Measurements from ENCODE around the gene CREBBP.

CREBBP gene

GRCh38 chr16:3752984-3753383 lies 127.5 kb downstream of the CREBBP start:
- no peak for FAIRE-seq
- TF ChIP-seq POLR2A (IDR thresholded peaks at IDR 0.05; ENCODE audit: low read depth, low read length), result no peak

DNA sequence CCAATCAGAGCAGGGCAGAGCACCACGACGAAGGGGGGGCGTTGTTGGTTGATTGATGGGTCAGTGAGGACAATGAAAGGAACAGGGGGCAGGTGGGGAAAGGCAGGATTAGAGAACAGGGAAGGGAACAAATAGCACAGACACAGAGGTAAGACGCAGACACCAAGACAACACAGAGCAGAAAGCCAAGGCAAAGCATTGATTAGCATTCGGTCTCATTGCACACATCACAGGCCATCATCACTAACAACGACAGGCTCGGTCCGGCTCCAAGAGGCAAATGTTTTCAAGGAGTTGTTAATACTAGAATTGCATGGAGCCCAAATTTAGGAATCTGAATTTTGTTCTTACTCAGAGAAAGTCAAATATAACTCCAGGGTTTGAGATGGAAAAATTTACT lies 128.6 kb downstream of the CREBBP start:
- TF ChIP-seq POLR2AphosphoS5 (IDR thresholded peaks at IDR 0.05; ENCODE audit: low read depth, low read length) (no peak), POLR2A (IDR thresholded peaks at IDR 0.05; ENCODE audit: low read depth, low read length) (no peak), TAF1 (IDR thresholded peaks at IDR 0.05; ENCODE audit: borderline replicate concordance, low read depth, low read length) (no peak)
- FAIRE-seq (no peak), DNase-seq (ENCODE audit: insufficient read length) (no peak)

More at GRCh38 chr16:3752984-3753383, 127.5 kb downstream of the CREBBP start:
- DNase-seq (ENCODE audit: insufficient read length), result no peak

DNA sequence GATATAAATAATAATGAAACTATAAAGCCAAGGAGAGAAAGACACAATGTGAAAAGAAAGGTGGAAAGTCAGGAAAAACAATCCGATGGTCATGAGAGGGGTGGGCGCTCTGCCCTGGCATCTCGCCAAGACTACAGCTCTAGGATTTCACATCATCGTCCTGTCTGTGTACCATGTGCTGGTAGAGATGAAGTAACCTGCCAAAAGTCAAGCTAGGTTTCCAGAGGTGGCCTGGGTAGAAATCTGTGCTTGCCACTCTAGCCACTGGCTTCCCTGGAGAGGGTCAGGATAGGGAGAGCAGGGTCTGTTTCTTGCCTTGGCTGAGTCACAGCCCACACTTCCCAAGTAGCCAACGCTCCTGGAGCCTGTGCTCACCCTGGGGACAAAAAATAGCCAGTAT lies 132.2 kb downstream of the CREBBP start:
- DNase-seq (ENCODE audit: insufficient read length) (no peak), FAIRE-seq (no peak)
- TF ChIP-seq POLR2A (IDR thresholded peaks at IDR 0.05; ENCODE audit: low read depth, low read length), result no peak
- TF ChIP-seq POLR2AphosphoS5 (IDR thresholded peaks at IDR 0.05; ENCODE audit: low read depth, low read length), result no peak
- TF ChIP-seq TAF1 (IDR thresholded peaks at IDR 0.05; ENCODE audit: borderline replicate concordance, low read depth, low read length), result no peak

DNA sequence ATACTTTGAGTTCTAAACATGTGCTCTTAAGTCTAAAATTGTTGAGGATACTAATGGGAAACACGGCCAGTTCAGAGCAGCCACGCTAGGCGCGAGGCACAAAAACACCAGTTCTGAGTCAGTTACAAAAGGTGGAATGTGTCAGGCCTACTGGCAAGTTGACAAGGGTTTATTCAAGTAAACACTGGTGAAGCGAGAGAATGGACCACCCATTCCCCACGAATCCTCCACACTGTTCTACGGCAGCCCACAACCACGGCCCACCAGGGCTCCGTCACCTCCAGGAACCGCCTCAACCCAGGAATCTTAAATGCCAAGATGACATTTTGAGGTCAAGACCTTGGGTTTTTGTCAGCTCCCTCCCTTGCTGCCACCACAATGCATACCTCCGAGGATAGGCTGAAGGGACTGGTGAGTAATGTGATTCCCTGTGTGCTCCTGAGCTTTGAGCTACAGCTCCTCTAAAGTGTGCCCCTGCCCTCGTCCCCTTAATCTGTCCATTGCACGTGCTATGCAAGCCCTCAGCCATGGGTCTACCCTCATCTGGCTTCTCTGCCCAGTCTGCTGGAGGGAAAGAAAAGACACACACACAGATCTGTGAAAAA lies 134.7 kb downstream of the CREBBP start:
- DNase-seq (ENCODE audit: insufficient read length) (no peak), FAIRE-seq (no peak)
- no peak for TF ChIP-seq POLR2A (IDR thresholded peaks at IDR 0.05; ENCODE audit: low read depth, low read length)
- no peak for TF ChIP-seq TAF1 (IDR thresholded peaks at IDR 0.05; ENCODE audit: borderline replicate concordance, low read depth, low read length)

- no peak for DNase-seq (ENCODE audit: insufficient read length)
- no peak for FAIRE-seq
- no peak for TF ChIP-seq TAF1 (IDR thresholded peaks at IDR 0.05; ENCODE audit: borderline replicate concordance, low read depth, low read length)
- TF ChIP-seq POLR2A (IDR thresholded peaks at IDR 0.05; ENCODE audit: low read depth, low read length), result no peak
- no peak for TF ChIP-seq POLR2AphosphoS5 (IDR thresholded peaks at IDR 0.05; ENCODE audit: low read depth, low read length)
These were observed 136.5 kb downstream of the CREBBP start for GRCh38 chr16:3744018-3744417.

DNA sequence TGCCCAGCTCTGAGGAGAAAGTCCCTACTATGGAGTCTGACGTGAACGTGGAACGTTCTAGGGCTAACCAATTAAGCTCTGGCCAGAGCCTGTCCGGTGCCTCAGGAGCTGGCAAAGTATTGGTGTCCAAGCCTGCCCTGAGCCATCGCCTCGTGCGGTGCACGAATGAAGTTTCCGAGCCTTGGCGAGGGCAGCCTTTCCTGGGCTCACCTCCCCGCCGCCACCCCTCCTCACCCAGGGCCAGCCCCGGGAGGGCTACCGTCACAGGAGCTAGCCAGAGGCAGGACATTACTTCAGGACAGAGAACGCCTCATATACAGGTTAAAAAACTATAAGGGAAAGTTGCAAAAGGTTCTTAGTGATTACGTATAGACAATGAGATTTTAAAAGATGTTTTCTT lies 139.6 kb downstream of the CREBBP start:
- FAIRE-seq (no peak), DNase-seq (ENCODE audit: insufficient read length) (no peak)
- no peak for TF ChIP-seq TAF1 (IDR thresholded peaks at IDR 0.05; ENCODE audit: borderline replicate concordance, low read depth, low read length)
- no peak for TF ChIP-seq POLR2A (IDR thresholded peaks at IDR 0.05; ENCODE audit: low read depth, low read length)

GRCh38 chr16:3740186-3740585 lies 140.3 kb downstream of the CREBBP start:
- DNase-seq (ENCODE audit: insufficient read length) (no peak), FAIRE-seq (no peak)
- TF ChIP-seq POLR2A (IDR thresholded peaks at IDR 0.05; ENCODE audit: low read depth, low read length), result no peak
- no peak for TF ChIP-seq TAF1 (IDR thresholded peaks at IDR 0.05; ENCODE audit: borderline replicate concordance, low read depth, low read length)
- TF ChIP-seq POLR2AphosphoS5 (IDR thresholded peaks at IDR 0.05; ENCODE audit: low read depth, low read length), result no peak

GRCh38 chr16:3739636-3740035 lies 140.9 kb downstream of the CREBBP start:
- FAIRE-seq (no peak), DNase-seq (ENCODE audit: insufficient read length) (no peak)
- TF ChIP-seq POLR2AphosphoS5 (IDR thresholded peaks at IDR 0.05; ENCODE audit: low read depth, low read length) (no peak), TAF1 (IDR thresholded peaks at IDR 0.05; ENCODE audit: borderline replicate concordance, low read depth, low read length) (no peak), POLR2A (IDR thresholded peaks at IDR 0.05; ENCODE audit: low read depth, low read length) (no peak)

- DNase-seq (ENCODE audit: insufficient read length) (no peak), FAIRE-seq (no peak)
- TF ChIP-seq TAF1 (IDR thresholded peaks at IDR 0.05; ENCODE audit: borderline replicate concordance, low read depth, low read length) (no peak), POLR2A (IDR thresholded peaks at IDR 0.05; ENCODE audit: low read depth, low read length) (no peak), POLR2AphosphoS5 (IDR thresholded peaks at IDR 0.05; ENCODE audit: low read depth, low read length) (no peak)
These were observed 142.0 kb downstream of the CREBBP start for GRCh38 chr16:3738541-3738940.

DNA sequence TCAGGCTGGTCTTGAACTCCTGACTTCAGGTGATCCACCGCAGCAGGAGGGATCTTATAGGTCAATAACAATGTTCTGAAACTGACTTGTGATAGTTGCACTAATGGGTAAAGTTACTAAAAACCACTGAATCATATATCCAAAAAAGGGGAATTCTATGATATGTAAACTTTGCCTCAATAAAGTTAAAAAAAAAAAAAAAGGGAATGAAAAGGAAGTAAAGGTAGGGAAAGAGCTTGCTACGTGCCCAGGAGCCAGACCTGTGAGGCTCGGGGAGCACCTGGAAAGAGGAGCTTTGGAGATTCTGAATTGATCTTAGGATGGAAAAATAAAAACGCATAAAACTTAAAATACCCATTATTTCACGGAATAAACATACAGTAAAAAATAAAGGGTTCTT lies 142.4 kb downstream of the CREBBP start:
- DNase-seq (ENCODE audit: insufficient read length), result no peak
- no peak for FAIRE-seq
- TF ChIP-seq TAF1 (IDR thresholded peaks at IDR 0.05; ENCODE audit: borderline replicate concordance, low read depth, low read length), result no peak
- TF ChIP-seq POLR2AphosphoS5 (IDR thresholded peaks at IDR 0.05; ENCODE audit: low read depth, low read length), result no peak
- no peak for TF ChIP-seq POLR2A (IDR thresholded peaks at IDR 0.05; ENCODE audit: low read depth, low read length)

DNA sequence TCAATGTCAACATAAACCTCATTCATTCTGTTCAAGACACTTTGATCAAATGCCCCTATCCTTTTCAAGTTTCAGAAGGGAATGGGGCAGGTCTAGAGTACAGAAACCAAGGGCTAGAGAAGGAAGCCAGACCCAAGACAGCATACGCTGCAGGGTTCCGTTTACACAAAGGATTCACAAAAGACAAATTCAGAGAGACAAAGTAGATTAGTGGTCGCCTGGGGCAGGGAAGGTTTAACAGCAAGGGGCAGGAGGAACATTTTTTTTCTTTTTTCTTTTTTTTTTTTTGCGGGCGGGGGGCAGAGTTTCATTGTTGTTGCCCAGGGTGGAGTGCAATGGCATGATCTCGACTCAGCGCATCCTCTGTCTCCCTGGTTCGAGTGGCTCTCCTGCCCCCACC lies 143.3 kb downstream of the CREBBP start:
- TF ChIP-seq POLR2AphosphoS5 (IDR thresholded peaks at IDR 0.05; ENCODE audit: low read depth, low read length), result no peak
- no peak for DNase-seq (ENCODE audit: insufficient read length)
- no peak for FAIRE-seq

DNA sequence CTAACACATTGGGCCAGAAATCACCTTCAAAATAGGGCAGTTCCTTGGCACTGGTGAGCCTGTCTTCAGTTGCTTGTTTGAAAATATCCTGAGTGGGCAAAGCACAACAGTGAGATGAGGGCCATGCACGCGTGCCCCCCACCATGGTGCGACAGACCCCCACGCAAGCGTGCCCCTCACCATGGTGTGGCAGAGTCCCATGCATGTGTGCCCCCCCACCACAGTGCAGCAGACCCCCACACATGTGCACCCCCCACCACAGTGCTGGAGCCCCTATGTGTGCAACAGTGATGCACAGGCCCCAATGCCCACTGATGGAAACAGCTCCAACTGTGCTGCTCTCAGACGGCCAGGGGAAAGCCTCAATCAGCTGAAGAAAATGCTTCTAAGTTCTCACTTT lies 144.4 kb downstream of the CREBBP start:
- no peak for DNase-seq (ENCODE audit: insufficient read length)
- TF ChIP-seq POLR2AphosphoS5 (IDR thresholded peaks at IDR 0.05; ENCODE audit: low read depth, low read length) (no peak), TAF1 (IDR thresholded peaks at IDR 0.05; ENCODE audit: borderline replicate concordance, low read depth, low read length) (no peak), POLR2A (IDR thresholded peaks at IDR 0.05; ENCODE audit: low read depth, low read length) (no peak)
- no peak for FAIRE-seq

GRCh38 chr16:3735541-3735940 lies 145.0 kb downstream of the CREBBP start:
- DNase-seq (ENCODE audit: insufficient read length), result no peak
- no peak for TF ChIP-seq POLR2AphosphoS5 (IDR thresholded peaks at IDR 0.05; ENCODE audit: low read depth, low read length)
- TF ChIP-seq TAF1 (IDR thresholded peaks at IDR 0.05; ENCODE audit: borderline replicate concordance, low read depth, low read length), result no peak
- TF ChIP-seq POLR2A (IDR thresholded peaks at IDR 0.05; ENCODE audit: low read depth, low read length), result no peak
- no peak for FAIRE-seq
